ENCODE measurements around the gene SPIB. TPM values are rescaled to one million over a fixed set of nuclear protein-coding genes. Genes with fewer than 3 reads are reported as not detected.

Gene SPIB
- total and polyA plus RNA-seq, 2 of the 4 experiments (the other 2 are of a cell fraction), result not detected

DNA sequence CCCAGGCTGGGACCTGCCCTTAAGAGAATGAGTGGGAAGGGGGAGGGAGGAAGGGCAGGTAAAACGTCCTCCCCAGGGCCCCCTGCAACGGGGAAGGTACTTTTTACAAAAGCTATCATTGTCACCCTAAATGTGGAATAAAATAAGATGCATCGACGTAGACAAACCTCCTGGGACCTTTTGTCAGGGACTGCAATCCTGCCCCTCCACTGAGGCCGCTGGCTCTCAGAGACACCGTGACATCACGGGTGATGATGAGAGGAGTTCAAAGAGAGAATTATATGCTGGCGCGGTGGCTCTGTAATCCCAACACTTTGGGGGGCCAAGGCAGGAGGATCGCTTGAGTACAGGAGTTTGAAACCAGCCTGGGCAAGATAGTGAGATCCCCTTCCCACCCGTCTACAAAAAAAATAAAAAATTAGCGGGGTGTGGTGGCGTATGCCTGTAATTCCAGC is 12.2 kb downstream of the SPIB start:
- no peaks in the 10 kb centered on the region for H3K79me1 ChIP-seq (ENCODE audit: low read depth in 1 of 2, low read length in 2 of 2)
- in situ Hi-C loops (cut with MboI; ENCODE audit: low sequenced_read_pairs) (no loop called here), dilution Hi-C loops (cut with HindIII; ENCODE audit: low sequenced_read_pairs, unreplicated experiment) (no loop called here), intact Hi-C loops (cut with micrococcal nuclease) (no loop called here)
- peak overlapping the region in 1 of 2 experiments; percentile 46; a peak in 1 of 4 replicates for H4K8ac ChIP-seq (ENCODE audit: low read depth in 2 of 2, low read length in 2 of 2)
- peak overlapping the region; percentile 98 for H2AFZ ChIP-seq (replicated peaks; ENCODE audit: low read length, poor library complexity)
- CTCF ChIA-PET, result no interaction called here
- no peak overlapping the region for H3K27ac ChIP-seq (ENCODE audit: insufficient read depth, low read length)
- no peak overlapping the region for H3K4ac ChIP-seq (ENCODE audit: low read depth, low read length)
- no peak overlapping the region for H4K91ac ChIP-seq (ENCODE audit: insufficient read depth, low read depth, low read length)
- no peak overlapping the region for H3K9ac ChIP-seq (ENCODE audit: low read depth, low read length)
- TF ChIP-seq FOS (IDR thresholded peaks at IDR 0.05; ENCODE audit: low read depth, low read length) (no peak), NFE2L2 (IDR thresholded peaks at IDR 0.05; ENCODE audit: low read depth, low read length) (no peak), RFX5 (IDR thresholded peaks at IDR 0.05; ENCODE audit: low read depth, low read length) (no peak; the same call in 1 of the 2 replicates), POLR2A (IDR thresholded peaks at IDR 0.05; ENCODE audit: low read depth, low read length) (no peak), RAD21 (IDR thresholded peaks at IDR 0.05; ENCODE audit: low read length) (no peak)
- H2BK120ac ChIP-seq (ENCODE audit: low read depth, low read length), result no peak overlapping the region
- DNase-seq, result no peak
- H2BK20ac ChIP-seq (ENCODE audit: low read depth, low read length), result no peak overlapping the region
- H3K14ac ChIP-seq (replicated peaks; ENCODE audit: low read depth, low read length), result no peak overlapping the region
- no CpG with 5 or more reads among the region's 13 CpGs for WGBS, 2 experiments (ENCODE audit: extremely low coverage in 2 of 2, insufficient read length in 1 of 2)
- no peak overlapping the region for H3K56ac ChIP-seq (ENCODE audit: extremely low read depth, insufficient read depth, low read length)
- no peak overlapping the region for H3K18ac ChIP-seq (ENCODE audit: low read depth, low read length)
- H3K23ac ChIP-seq (ENCODE audit: low read depth, low read length), result no peak overlapping the region
- H3K27me3 ChIP-seq (ENCODE audit: control insufficient read depth, insufficient read depth, low read length), result peaks cover 39% of the 10 kb centered on the region
- H3K4me2 ChIP-seq (ENCODE audit: low read depth, low read length), result peak overlapping the region; percentile 93
- H3K9me1 ChIP-seq (ENCODE audit: insufficient read depth, low read length), result no peaks in the 10 kb centered on the region
- H2AK9ac ChIP-seq (replicated peaks; ENCODE audit: low read depth, low read length, poor library complexity), result no peak overlapping the region
- no peak overlapping the region for H3K4me3 ChIP-seq (ENCODE audit: insufficient read depth, low read depth, low read length)
- no TSS peak for BruUV-seq (replicated peaks)
- H3K4me1 ChIP-seq (ENCODE audit: control insufficient read depth, insufficient read depth, low read length), result 0 out of 2 replicates have a peak, but pooled peaks cover 3% of the 10 kb centered on the region
- ATAC-seq (ENCODE audit: low read depth), result no peak
- H3K36me3 ChIP-seq (ENCODE audit: control insufficient read depth, insufficient read depth, low read length), result no peaks in the 10 kb centered on the region
- H4K20me1 ChIP-seq (ENCODE audit: insufficient read depth, low read length), result no peaks in the 10 kb centered on the region
- no peak overlapping the region for H2BK15ac ChIP-seq (ENCODE audit: low read depth, low read length)
- H2AK5ac ChIP-seq (ENCODE audit: low read depth, low read length), result no peak overlapping the region
- H4K5ac ChIP-seq (ENCODE audit: low read depth, low read length), result no peak overlapping the region
- POLR2A ChIA-PET (ENCODE audit: unreplicated experiment), result interaction anchor here (0.6 kb wide), 1 partner anchor 227 kb away, joined by 4 read pairs; the partner anchor contains the start of gene MYH14
- H2BK5ac ChIP-seq (ENCODE audit: low read depth, low read length, poor library complexity, severe bottlenecking), result no peak overlapping the region
- H3K9me3 ChIP-seq (ENCODE audit: control insufficient read depth, insufficient read depth, low read length), result no peaks in the 10 kb centered on the region
